ENCODE results near the gene ERC2.

The ERC2 gene

GRCh38 chr3:55525436-55525835 is 942.8 kb downstream of the ERC2 start:
- no peak for DNase-seq (ENCODE audit: low read depth)

- peak; percentile 75 for DNase-seq (ENCODE audit: low read depth)
These were observed 943.6 kb downstream of the ERC2 start for GRCh38 chr3:55524565-55525244.

- no peak for DNase-seq (ENCODE audit: low read depth)
These were observed 944.8 kb downstream of the ERC2 start for GRCh38 chr3:55523471-55523870.

- peak; percentile 59 for DNase-seq (ENCODE audit: low read depth)
These were observed 946.4 kb downstream of the ERC2 start for GRCh38 chr3:55521738-55522421.

- DNase-seq (ENCODE audit: low read depth), result peak; percentile 30
These were observed 947.1 kb downstream of the ERC2 start for GRCh38 chr3:55521064-55521737.

- DNase-seq (ENCODE audit: low read depth), result peak; percentile 78
These were observed 949.2 kb downstream of the ERC2 start for GRCh38 chr3:55519019-55519418.

- no peak for DNase-seq (ENCODE audit: low read depth)
These were observed 949.8 kb downstream of the ERC2 start for GRCh38 chr3:55518451-55518850.

GRCh38 chr3:55516392-55517030 is 951.8 kb downstream of the ERC2 start:
- DNase-seq (ENCODE audit: low read depth), result no peak

GRCh38 chr3:55515550-55516246 is 952.6 kb downstream of the ERC2 start:
- no peak for DNase-seq (ENCODE audit: low read depth)

- DNase-seq (ENCODE audit: low read depth), result no peak
These were observed 953.3 kb downstream of the ERC2 start for GRCh38 chr3:55514962-55515361.

GRCh38 chr3:55512571-55513343 is 955.5 kb downstream of the ERC2 start:
- DNase-seq (ENCODE audit: low read depth), result no peak

- DNase-seq (ENCODE audit: low read depth), result peak; percentile 60
These were observed 956.2 kb downstream of the ERC2 start for GRCh38 chr3:55511895-55512570.

- DNase-seq (ENCODE audit: low read depth), result no peak
These were observed 959.9 kb downstream of the ERC2 start for GRCh38 chr3:55508335-55508734.

- DNase-seq (ENCODE audit: low read depth), result no peak
These were observed 960.5 kb downstream of the ERC2 start for GRCh38 chr3:55507808-55508207.

GRCh38 chr3:55505776-55506175 is 962.5 kb downstream of the ERC2 start:
- DNase-seq (ENCODE audit: low read depth), result peak; percentile 54

GRCh38 chr3:55505102-55505501 is 963.2 kb downstream of the ERC2 start:
- DNase-seq (ENCODE audit: low read depth), result peak; percentile 78

GRCh38 chr3:55501905-55502304 is 966.4 kb downstream of the ERC2 start:
- DNase-seq (ENCODE audit: low read depth), result peak; percentile 66

GRCh38 chr3:55500555-55501330 is 967.5 kb downstream of the ERC2 start:
- peak; percentile 93 for DNase-seq (ENCODE audit: low read depth)

- DNase-seq (ENCODE audit: low read depth), result no peak
These were observed 969.7 kb downstream of the ERC2 start for GRCh38 chr3:55498520-55498919.

- no peak for DNase-seq (ENCODE audit: low read depth)
These were observed 971.0 kb downstream of the ERC2 start for GRCh38 chr3:55497250-55497649.
